Kidney glomerular epithelial cell (primary cell): ENCODE results near the gene SALL4.
"Not testable (repeated sequence)": the region's sequence is repeated elsewhere in the genome, so short reads cannot be mapped to it uniquely, and the experiment has no call there.

ENCODE experiments used
- DNase-seq: peaks from one replicate; lab custom pipeline; 2025; lab: John Stamatoyannopoulos, UW

The SALL4 gene

GRCh38 chr20:51802170-51802751 lies at the start of gene SALL4:
Gene SALL4 (minus strand): TSS chr20:51802521. CDS start chr20:51802408, 113 bp downstream.
- no peak for DNase-seq

GRCh38 chr20:51848346-51848745 lies 46.0 kb upstream of the SALL4 start:
- DNase-seq, result no peak

GRCh38 chr20:51840865-51841264 lies 38.5 kb upstream of the SALL4 start:
- no peak for DNase-seq

- no peak for DNase-seq
Observed at GRCh38 chr20:51837876-51838420, 35.6 kb upstream of the SALL4 start.

GRCh38 chr20:51837436-51837835 lies 35.1 kb upstream of the SALL4 start:
- no peak for DNase-seq

- no peak for DNase-seq
Observed at GRCh38 chr20:51833326-51833725, 31.0 kb upstream of the SALL4 start.

GRCh38 chr20:51832276-51832675 lies 30.0 kb upstream of the SALL4 start:
- DNase-seq, result no peak

- DNase-seq, result no peak
Observed at GRCh38 chr20:51831866-51832265, 29.5 kb upstream of the SALL4 start.

- DNase-seq, result no peak
Observed at GRCh38 chr20:51830538-51830937, 28.2 kb upstream of the SALL4 start.

GRCh38 chr20:51828762-51829161 lies 26.4 kb upstream of the SALL4 start:
- DNase-seq, result no peak

- DNase-seq, result no peak
Observed at GRCh38 chr20:51826372-51826771, 24.1 kb upstream of the SALL4 start.

- no peak for DNase-seq
Observed at GRCh38 chr20:51818479-51819008, 16.2 kb upstream of the SALL4 start.

GRCh38 chr20:51816856-51817255 lies 14.5 kb upstream of the SALL4 start:
- not testable (repeated sequence) for DNase-seq

GRCh38 chr20:51815383-51816076 lies 13.2 kb upstream of the SALL4 start:
- no peak for DNase-seq

- DNase-seq, result no peak
Observed at GRCh38 chr20:51812861-51813260, 10.5 kb upstream of the SALL4 start.

- DNase-seq, result no peak
Observed at GRCh38 chr20:51811514-51812128, 9.3 kb upstream of the SALL4 start.

- DNase-seq, result no peak
Observed at GRCh38 chr20:51811042-51811355, 8.7 kb upstream of the SALL4 start.

GRCh38 chr20:51810155-51811041 lies 8.1 kb upstream of the SALL4 start:
- no peak for DNase-seq

- DNase-seq, result no peak
Observed at GRCh38 chr20:51807720-51808250, 5.5 kb upstream of the SALL4 start.

GRCh38 chr20:51804754-51805153 lies 2.4 kb upstream of the SALL4 start:
- DNase-seq, result no peak

- DNase-seq, result no peak
Observed at GRCh38 chr20:51803148-51803854, 980 bp upstream of the SALL4 start.
